HG02943 (cell line): Measurements from ENCODE around the gene SMC1B.
"Not testable (repeated sequence)": the region's sequence is repeated elsewhere in the genome, so short reads cannot be mapped to it uniquely, and the experiment has no call there.

Source experiments
- ATAC-seq: cut with Tn5 transposase; IDR thresholded peaks from one replicate; pipeline ENCODE4 v1.9.1; 2021; ENCODE audit warnings: mild to moderate bottlenecking, low read depth, moderate library complexity; ENCODE audit not compliant: unreplicated experiment

The SMC1B gene

DNA sequence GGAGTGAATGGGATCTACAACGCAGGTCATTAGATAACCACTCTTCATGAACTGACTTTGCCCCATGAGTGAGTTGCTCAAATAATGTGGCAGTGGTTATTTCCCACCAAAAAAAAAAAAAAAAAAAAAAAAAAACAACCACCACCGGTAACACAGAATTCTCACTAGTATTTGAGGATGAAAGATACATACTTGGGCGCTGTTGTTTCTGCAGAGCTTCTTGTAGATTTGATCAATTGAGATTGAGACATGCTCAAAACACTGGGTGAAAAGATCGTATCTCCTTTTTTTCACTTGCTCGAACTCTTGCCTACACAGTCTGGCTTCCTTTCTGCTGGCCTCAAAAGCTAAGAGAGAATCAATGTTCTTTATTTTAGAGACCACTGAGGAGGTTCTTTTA is 59.6 kb downstream of the SMC1B start:
- ATAC-seq: no peak

DNA sequence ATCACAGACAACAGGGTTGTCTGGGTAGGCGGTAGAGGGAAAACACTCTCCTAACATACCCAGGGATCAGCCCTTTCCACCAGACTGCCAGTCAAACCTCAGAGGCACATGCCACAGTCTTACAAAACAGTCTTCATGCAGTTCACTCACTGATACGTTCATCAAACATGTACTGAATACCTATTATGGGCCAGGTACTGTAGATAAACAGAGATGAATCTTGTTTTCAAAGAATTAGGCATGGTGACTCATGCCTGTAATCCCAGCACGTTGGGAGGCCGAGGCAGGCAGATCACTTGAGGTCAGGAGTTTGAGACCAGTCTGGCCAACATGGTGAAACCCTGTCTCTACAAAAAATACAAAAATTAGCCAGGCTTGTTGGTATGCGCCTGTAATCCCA is 60.6 kb downstream of the SMC1B start:
- not testable (repeated sequence) for ATAC-seq

DNA sequence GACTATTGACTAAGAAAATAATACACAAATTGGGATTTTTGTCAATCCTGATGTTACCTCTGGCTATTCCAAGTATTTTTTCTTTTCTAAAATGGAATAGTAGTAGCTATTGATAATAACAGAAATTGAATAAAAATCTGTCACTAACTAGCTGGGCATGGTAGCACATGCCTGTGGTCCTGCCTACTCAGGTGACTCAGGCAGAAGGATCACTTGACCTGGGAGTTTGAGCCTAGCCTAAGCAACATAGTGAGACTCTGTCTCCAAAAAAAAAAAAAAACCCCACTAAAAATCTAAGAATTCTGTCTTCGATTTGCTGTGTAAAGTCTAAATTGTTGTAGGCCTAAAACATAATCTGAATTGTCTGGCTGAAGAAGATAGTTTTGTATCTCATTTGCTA is 61.4 kb downstream of the SMC1B start:
- ATAC-seq: no peak

DNA sequence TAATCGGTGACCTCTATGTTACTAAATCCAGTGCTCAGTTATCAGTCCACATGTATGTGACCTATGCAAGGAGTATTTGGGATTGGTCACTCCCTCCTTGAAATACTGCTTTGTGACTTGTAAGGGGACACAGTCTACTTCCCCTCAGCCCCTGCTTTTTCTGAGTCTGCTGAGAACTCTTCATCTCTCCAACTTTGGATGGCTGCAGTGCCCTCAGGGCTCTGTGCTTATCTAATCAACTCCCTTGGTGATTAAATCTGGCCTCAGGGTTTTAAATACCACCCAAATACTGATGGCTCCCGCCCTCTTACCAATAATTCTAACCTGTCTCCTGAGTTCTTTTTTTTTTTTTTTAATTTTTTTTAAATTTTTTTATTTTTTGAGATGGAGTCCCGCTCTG is 63.5 kb downstream of the SMC1B start:
- ATAC-seq: no peak

DNA sequence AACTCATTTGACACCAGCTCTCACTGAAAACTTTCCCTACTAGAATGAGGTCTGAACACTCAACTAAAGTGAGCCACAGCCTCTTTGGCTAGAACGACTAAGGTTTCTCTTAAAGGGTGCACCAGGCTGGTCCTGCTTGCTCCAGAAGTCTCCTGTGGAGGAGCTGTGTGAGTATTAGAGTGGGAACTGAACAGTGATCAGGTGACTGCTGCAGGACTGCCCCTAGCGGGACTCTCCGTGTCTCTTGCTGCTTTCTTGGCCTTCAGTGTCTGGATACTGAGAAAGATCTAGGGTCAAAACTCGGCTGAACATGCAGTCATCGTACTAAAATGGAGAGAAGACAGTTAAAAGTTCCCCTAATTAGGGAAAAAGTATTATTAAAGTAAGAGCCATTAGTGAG is 69.1 kb downstream of the SMC1B start:
- ATAC-seq: no peak

DNA sequence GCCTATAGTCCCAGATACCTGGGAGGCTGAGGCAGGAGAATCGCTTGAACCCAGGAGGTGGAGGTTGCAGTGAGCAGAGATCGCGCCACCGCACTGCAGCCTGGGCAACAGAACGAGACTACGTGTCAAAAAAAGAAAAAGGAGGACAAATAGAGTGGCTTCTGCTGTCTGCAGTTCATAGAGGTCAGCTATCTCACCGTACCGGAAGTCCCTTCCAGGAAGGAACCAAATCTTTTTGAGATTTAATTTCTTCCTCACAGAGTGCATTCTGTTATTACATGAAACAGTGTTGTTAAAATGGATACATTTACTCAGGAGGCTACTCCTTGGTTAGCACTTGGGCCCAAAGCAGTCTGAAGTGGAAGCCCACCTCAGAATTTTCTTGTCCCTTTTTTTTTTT is 70.3 kb downstream of the SMC1B start:
- ATAC-seq: no peak

DNA sequence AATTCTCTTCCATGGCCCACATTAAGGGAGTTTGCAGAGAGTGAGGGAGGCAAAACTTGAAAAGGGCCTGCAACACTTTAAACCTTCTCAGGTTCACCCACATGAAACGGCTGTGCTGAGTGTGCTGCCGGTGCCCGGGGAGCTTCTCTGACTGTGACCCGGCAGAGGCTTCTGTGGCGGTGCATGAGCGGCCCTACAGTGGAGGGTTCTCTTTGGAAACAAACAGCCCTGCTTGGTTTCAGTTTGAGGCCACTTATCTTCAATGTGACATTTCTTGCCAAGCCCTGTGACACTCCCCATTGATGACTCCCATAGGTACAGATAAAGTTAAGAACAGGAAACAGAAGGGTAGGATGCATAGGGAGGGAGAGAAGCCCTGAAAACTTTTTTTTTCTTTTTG is 71.9 kb downstream of the SMC1B start:
- ATAC-seq: no peak

DNA sequence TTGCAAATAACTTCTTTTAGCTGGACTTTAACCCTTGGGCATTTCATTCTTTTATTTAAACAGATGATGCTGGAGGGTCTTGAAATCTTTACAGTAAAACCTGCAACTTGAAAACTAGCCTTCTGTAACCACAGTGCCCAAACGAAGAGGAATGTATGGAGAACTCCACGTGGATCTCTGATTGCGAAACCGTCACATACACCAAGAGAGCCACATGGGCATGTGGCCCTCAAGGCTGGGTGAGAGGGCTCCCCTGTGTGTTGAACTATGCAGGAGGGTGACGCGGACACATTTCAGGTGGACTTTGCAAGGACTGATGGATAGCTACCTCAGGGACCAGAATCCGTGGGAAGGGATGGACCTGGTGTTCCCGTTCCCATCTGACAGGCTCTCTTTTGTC is 73.1 kb downstream of the SMC1B start:
- no peak for ATAC-seq

DNA sequence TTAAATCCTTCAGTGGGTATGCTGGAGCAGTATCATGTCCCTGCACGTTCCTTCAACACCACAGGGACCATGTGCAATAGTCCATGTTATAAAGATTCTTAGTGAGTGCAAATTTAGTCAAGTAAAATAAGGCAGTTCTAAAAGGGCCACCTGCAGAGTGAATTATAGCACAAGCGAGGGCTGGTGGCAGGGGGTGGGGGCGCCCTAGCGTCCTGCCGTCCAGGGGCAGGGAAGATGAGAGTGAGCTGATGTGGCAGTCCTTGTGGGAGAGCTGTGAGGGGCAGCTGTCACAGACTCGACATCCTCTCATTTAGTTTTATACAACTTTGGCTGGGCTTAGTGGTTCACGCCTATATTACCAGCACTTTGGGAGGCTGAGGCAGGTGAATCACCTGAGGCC is 74.6 kb downstream of the SMC1B start:
- no peak for ATAC-seq

DNA sequence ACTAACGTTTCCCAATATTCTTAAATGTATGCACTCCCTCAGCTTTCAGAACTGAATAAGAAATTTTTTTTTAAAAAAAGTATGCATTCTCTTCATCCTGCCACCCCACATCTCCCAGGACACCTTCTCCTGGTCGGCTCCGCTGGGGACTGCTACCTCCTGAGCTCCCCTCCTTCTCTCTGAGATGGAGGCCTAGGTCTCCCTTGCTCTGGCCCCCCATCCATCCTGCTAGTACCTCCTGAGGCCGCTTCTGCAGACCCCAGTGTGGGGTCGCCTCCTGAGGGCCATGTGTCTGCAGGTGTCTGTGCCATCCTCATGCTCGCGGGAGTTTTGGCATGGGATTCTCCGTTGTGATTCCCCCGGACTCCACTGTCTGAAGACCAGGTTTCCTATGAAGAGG is 75.9 kb downstream of the SMC1B start:
- ATAC-seq: no peak

DNA sequence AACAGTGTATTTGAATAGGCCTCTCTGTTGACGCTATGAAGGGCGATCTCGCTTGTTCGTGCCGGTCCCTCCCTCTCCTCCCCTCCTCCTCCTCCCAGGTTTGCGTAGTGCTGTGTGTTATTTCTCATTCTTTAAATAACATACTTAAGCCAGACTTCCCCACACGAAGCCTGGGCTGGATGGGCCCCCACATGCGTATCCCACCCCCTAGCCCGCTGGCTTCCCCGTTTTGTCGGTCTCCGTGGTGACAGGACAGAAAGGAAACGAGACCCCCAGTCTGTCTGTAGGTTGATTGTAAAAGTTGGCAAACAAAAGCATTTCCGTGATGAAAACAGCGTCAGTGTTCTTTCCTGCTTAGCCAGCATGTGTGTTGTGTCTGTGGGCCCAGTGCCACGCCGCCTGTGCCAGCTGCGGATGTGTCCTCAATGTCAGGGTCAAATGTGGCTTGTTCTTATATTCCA is 76.4 kb downstream of the SMC1B start:
- no peak for ATAC-seq

DNA sequence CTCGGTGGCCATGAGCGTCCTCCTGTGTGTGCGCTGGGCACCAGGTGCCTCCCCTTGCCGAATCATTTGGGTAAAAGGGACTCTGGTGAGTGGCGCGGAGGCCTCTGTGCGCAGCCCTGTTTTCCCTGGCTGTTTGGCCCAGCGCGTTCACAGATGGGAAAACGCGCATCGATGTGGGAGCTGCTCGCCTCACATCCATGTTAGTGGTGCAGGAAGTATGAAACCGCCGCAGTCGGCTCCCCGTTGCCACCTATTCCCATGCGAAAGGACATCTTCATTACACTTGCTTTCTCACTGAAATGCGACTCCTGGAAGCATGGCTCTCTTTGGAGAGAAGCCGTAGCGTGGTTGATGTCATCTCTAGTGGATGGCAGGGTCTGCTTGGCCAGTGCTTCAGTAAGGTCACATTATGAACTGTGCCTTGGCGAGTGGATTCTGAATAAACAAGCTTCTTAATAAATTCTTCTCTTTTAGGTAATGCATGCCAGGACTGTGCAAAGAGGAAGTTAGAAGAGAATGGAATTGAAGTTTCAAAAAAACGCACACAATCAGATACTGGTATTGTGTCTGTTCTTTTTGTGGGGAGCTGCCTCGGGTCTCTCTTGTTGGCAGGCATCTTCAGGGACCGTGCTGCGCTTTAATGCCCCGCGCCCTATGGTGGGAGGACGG is 77.4 kb downstream of the SMC1B start:
- no peak for ATAC-seq

DNA sequence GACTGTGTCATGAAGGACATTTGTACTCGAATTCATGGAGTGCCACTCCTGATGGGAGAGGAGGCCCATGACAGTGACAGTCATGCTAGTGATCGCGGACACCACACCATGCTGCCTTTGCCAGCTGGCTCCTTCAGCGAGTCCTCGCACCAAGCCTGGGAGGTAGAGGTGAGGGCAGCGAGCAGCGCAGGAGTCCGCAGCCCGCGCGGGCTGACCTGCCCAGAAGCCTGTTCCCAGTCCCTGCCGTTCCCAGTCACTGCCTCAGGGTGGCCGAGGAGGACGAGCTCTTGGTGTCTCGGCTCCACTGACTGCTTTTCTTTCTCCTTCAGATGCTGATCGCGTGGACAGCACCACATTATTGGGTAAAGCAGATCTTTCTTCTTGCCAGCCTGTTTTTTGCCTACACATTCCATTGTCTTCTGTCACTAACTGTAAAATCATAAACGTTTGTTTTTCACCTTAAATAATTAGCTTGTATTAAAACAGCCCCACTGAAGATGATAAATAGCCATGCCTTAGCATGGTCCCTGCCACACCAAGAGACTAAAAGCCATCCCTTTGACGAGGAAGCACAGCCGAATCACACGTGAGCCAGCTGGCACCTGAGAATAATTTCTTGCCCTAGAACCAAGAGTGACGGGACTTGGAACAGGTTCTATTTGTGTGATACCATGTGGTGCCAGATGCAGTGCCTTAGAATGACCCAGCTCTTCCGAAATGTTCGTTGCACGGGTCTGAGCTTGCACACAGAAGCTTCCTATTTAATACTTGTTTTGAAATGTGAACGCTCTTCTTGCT is 78.2 kb downstream of the SMC1B start:
- ATAC-seq: no peak

DNA sequence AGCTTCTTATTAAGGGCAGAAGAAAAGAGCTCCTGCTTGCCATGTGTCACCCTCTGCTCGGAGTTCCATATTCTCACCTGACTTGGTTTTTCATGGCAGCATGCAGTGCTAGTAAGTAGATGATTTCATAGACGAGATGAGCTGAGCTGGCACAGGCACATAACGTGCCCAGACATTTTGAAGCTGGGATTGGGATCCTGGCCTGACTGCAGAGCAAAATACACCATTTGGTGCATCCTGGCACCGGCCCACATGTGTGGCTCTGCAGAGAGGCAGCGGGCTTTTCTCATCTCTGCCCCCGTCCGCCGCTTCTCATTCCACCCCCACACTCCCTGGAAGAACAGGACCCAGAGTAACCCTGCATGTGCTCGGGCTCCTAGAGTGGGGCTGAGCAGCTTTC is 78.9 kb downstream of the SMC1B start:
- no peak for ATAC-seq

DNA sequence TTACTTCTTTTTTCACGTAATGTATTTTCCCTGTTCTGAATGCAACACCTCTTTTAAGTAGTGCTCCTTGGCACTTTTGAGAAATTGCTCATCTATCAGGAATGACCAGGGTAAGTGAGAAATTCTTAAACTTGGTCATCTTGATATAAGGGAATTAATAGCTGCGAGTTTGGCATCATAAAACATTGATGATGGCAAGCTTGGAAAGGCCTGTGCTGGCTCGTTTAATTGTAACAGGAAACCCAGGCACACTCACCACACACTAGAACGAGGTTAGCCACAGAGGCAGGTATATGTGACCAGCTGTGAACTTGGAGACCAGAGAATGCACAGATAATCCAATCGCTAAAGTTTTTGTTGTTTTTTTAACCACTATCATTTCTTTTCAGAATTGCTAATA is 79.3 kb downstream of the SMC1B start:
- ATAC-seq: no peak

DNA sequence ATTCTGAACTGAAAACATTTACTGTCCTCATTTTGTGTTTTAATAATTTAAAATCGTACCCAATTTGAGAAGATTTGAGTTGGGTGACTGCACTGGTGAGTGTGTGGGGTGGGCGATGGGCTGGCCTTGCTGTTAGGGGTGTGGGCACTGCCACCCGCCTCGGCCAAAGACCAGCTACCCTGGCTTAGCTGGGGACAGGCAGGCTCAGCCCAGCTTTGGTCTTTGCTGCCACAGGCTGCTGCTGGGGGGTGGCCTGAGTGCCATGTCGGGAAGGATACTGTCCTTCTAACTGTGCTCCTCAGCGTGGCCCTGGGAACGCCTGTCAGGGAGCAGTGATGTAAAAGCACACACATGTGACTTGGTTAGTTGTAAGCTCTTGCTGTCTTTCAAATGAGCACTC is 81.4 kb downstream of the SMC1B start:
- no peak for ATAC-seq

DNA sequence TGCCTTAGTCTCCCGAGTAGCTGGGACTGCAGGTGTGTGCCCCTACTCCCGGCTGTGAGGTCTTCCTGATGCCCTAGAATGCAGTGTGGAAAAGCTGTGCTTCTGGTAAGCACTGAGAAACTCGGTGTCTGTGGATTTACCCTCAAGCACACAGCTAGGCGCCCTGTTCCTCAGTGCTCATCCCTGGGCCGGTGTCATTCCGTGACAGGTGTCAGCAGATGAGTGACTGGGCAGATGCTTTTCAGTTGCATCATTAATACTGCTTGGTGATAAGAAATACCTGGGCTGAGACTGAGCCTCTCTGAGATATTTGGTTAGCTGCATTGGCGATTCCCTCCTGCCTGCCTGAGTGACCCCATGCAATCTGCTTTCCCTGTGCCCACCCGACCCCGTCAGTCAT is 81.9 kb downstream of the SMC1B start:
- ATAC-seq: no peak

DNA sequence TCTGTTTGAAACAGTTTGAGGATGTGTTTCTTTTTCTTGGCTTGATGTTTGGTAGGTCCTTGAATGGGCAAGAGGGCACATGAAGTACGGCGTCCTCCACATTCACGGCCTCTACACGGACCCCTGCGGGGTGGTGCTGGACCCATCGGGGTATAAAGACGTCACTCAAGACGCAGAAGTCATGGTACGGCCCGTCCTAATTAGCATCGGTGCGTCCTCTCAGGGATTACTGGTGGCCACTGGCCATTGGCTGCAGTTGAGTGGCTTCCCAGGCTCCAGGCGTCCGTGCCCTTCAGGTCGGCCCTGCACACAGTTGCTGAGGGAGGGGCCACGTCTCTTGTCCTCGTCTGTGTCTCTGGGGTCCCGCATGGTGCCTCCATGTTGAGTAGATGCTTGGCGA is 82.9 kb downstream of the SMC1B start:
- no peak for ATAC-seq

DNA sequence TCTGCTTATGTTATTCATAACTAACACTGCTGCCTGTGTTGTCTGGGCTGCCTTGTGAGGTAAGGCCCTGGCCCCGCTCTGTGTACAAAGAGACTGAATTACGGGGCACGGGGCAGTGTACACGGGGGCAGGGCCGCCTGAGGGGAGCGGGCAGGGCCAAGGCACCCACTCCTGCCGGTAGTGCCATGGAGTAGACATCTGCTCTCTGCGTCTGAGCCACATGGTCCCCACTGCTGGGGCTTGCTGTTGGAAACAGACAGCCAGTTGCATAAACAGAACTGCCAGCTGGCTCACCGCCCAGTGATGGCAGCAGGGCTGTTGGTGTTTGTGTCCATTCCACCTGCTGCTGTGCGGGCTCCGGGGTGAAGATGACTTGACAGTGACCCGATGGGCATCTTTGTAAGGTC is 83.9 kb downstream of the SMC1B start:
- ATAC-seq: no peak

DNA sequence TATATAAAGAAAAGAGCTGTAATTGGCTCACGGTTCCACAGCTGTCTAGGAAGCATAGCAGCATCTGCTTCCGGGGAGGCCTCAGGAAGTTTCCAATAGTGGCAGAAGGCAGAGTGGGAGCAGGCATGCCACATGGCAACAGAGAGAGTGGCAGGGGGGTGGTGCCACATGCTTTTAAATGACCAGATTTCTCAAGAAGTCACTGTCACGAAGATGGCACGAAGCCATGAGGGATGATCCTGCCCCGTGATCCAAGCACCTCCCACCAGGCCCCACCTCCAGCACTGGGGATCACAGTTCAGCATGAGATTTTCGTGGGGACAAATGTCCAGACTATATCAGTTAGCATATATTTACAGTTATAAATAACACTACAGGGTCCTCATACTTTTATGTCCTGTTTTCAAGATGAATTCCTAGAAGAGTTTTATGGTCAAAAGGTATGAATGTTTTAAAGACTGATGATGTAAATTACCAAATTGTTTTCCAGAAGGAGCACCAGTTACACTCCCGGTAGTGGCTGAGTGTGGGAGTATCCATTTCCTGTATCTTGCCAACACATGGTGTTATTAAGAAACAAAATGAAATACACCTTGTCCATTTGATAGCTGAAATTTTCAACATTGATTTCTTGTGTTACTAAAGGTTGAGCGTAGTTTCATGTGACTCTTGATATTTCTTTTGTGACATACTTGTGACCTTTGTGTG is 84.4 kb downstream of the SMC1B start:
- no peak for ATAC-seq

DNA sequence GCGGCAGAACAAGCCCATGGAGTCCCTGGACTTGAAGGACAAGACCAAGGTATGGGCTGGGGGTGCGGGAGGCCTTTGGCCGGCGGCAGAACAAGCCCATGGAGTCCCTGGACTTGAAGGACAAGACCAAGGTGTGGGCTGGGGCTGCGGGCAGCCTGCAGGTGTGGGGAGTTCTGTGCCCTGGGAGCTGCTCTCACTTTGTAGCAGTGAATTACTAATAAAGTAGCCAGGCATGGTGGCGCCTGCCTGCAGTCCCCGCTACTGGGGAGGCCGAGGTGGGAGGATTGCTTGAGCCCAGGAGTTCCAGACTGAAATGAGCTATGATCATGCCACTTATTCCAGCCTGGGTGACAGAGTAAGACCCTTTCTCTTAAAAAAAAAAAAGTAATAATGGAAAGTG is 85.1 kb downstream of the SMC1B start:
- ATAC-seq: not testable (repeated sequence)

DNA sequence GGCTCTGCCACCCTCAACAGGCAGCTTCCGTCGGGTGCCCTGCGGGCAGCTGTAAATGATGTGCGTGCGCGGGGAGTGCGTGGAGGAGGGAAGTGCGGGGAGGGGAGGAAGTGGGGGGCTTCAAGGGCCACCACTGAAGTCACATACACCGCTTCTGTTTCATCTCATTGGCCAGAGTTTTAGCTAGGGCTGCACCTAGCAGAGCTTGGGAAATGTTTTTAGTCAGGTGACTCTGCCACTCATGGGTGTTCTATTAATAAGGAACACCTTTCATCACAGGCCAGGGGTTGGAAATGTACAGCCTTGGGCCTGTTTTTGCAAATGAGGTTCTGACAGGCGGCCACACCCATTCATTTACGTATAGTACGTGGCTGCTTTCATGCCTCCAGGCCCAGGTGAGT is 89.1 kb downstream of the SMC1B start:
- ATAC-seq: no peak
